SHP77 (cell line): ENCODE data around the gene PHF20.
"Not testable (repeated sequence)": the region's sequence is repeated elsewhere in the genome, so short reads cannot be mapped to it uniquely, and the experiment has no call there.

Experiments
- DNase-seq, 2 experiments: peaks; one replicate each; lab custom pipeline; 2025; lab: John Stamatoyannopoulos, UW

PHF20 gene

DNA sequence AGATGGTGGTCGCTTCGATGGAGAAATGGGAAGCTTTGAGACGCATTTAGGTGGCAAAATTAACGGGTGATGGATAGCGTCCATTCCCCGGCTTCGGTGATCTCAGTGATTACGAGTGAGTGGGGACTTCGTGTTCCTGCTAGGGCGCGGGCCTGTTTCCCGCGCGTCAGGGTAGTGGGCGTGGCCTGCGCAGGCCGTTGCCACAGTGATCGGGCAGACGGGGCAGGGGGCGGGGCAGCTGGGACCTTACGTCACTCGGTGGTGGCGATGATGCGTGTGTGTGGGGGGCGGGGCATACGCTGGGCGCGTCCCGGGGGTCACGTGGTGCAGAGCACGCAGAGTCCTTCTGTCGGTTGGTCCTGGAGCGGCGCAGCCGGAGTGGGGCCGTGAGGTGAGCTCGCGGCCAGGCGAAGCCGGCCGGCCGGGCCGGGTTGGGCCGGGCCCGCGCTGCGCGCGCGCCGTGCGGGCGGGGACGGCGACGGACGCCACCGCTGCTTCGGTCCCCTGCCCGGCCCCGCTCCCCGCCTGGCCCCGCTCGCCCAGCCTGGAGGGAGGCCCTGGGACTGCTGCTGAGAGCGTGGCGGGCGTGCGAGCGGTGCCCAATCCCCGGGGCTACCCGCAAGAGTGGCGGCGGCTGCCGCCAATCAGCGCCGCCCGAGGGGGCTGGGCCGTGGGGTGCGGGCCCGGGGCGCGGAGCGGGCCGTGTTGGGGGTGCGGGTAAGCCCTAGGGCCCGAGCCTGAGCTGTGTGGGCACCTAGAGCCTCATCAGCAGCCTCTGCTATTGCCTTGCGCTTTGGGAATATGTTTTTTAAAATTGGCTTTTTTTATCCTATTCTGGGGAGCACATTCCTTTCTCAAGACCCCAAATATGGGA lies at the start of gene PHF20:
Gene PHF20, plus strand, starts transcription at position 327 of the 874 bp plus-strand sequence. CDS start 29,508 bp downstream, outside the sequence.
- peak; percentile 90 to 93 for DNase-seq

DNA sequence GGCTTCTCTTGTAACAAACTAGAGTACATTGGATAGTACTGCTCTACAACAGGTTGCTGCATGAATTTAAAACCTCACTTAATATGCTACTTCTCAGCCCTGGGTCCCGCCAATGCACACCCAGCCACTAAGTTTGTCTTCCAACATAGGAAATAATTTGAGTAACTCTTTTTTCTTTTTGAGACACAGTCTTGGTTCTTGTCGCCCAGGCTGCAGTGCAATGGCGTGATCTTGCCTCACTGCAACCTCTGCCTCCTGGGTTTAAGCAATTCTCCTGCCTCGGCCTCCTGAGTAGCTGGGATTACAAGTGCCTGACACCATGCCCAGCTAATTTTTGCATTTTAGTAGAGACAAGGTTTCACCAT lies 48.6 kb upstream of the PHF20 start:
- not testable (repeated sequence) for DNase-seq

DNA sequence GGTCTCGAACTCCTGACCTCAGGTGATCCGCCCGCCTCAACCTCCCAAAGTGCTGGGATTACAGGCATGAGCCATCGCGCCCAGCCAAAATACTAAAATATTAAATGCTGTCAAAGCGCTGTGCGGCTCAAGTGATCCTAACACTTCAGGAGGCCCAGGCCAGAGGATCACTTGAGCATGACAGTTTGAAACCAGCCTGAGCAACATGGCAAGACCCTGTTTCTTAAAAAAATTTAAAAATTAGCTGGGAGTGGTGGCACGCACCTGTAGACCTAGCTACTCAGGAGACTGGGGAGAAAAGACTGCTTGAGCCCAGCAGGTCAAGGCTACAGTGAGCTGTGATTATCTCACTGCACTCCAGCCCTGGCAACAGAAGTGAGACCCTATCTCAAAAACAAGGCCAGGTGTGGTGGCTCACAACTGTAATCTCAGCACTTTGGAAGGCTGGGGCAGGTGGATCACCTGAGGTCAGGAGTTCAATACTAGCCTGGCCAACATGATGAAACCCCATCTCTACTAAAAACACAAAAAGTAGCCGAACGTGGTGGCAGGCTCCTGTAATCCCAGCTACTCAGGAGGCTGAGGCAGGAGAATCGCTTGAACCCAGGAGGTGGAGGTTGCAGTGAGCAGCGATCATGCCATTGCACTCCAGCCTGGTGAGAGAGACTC lies 48.0 kb upstream of the PHF20 start:
- not testable (repeated sequence) for DNase-seq

DNA sequence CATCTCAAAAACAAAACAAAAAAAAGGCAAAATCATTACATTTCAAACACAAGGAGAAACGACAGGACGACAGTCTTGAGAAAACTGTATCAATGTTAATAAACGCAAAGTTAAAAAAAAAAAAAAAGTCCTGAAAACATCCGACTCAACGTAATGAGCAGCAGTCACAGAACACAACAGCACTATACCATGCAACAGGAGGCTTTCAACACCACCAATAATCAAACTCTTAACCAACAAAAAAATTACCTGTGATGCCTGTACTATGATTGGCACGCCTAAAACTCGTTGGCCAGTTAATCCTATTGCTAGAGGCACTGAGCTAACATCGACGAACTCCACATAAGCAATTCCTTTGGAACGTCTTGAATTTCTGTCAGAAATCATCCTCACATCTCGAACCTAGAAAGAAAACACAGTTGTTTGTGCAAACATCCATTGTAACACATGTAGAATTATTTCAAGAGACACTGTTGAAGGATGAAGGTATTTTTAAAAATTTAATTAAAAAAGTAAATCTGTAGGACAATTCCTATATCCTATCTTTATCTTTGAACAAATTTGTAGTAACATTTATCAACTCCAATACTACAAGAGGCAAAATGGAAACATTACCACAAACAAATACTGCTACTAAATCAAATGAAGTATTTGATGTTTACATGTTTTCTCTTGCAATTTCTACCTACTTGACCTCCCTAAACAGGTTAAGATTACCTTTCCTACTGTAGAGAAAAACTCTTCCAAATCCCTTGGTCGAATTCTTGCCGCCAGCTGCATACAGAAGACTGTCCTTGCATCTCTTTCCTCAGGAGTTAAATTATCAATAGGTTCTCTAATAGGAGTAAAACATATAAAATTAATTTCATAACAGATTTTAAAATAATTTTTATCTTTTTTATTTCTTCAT lies 47.2 kb upstream of the PHF20 start:
- DNase-seq, result no peak

DNA sequence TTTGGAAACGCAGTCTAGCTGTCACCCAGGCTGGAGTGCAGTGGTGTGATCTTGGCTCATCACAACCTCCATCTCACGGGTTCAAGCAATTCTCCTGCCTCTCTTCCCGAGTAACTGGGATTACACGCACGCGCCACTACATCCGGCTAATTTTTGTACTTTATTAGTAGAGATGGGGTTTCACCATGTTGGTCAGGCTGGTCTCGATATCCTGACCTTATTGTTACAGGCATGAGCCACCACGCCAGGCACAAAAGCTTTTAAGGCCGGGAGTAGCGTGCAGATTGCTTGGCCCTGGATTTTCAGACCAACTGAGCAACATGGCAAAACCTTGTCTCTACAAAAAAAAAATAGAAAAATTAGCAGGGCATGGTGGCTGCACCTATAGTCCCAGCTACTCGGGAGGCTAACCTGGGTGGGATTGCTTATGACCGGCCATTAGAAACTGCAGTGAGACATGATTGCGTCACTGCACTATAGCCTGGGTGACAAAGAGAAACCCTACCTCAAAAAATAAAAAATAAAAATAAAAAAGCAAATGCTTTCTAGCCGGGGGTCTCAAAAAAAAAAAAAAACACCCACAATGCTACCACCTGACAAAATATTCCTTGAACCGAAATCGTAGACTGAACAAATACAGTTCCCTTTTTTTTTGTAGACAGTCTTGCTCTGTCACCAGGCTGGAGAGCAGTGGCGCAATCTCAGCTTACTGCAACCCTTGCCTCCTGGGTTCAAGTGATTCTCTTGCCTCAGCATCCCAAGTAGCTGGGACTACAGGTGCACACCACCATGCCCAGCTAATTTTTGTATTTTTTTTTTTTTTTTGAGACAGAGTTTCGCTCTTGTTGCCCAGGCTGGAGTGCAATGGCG lies 44.7 kb upstream of the PHF20 start:
- no peak for DNase-seq

DNA sequence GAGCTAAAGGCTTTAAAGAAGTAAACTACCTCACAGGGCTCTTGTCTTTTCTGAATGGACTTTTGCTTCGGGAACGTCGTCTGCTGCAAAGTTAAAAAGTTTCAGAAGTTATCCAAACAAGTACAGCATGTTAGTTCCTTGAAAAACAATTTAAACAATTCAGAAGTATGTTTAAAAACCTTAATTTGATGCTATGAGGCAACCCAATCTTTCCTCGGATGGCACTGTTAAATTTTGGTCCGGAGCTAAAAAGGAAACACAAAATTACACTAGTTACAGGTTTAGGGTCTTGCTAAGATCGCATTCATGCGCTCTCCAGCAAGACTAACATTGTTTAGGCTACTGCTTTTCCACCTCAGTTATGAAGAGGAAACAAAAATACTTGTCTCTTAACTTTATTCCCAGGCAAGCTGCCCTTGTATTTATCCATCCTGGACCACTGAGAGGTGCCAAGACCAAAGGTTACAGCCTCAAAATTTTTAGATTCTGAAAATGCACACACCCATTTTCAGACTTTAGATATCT lies 42.5 kb upstream of the PHF20 start:
- DNase-seq, result no peak

DNA sequence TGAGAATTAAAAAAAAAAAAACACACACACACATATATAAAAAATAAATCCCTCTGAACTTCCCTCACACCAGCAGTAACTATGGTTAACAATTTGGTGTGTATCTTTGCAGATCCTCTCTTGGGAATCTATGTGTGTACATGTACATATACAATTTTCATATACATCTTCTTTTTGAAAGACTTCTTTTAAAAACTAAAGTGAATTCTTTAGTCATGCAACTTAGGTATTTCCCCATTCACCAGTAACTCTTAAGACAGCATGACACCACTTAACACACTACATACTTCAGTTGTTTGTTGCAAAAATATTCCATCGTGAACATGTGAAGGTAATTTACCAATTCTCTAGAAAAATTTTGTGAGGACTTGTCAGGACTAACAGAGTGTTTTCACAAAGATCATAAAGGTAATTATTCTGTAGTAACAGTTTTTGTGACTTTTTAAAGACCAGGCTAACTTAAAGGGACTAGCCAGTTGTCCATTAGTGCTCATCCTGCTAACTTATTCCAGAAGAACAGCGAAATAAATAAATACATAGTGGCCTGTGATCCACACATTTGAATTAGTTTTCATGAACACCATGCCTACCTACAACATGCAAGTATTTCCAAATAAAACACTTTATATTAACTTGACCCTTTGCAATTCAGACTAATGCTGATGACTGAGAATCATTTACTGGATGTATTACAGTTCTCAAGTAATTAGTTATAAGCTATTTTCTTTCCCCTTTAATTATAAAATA lies 41.8 kb upstream of the PHF20 start:
- DNase-seq, result no peak

DNA sequence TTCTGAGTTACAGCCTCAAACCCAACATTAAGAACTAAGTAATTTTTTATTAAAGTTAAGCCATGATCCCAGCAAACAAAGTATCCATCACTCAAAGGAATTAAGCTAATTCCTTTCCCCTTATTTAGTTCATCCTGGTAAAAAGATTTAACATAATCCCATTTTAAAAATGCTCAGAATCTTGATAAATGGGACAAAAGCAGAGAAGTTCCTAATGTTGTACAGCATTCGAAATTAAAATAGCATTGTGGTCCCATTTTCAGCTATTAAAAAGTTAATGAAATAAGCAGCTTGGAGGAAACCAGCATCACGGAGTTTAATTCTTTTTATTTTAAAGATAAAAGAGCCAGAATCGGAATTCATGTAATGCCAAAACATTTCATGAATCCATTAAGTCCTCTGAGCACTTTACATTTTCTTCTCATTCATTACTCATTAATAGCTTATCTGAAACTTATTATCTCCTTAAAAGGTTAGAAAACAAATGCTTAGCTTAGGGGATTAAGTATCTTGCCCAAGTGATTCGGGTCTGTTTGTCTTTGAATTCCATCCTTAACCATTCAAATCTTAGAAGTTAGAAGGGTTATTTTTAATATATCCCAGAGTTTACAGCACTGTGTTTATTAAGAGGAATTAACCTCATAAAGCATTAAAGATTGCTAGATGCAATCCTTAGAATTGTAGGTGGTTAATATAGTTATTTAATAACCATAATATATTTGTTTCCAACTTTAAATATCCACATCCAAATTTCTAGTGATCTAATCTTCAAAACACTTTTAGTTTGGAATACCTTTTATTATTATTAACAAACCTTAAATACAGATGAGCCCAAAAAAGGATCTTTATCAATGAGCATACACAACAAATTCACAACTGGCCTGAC lies 41.0 kb upstream of the PHF20 start:
- DNase-seq, result no peak

DNA sequence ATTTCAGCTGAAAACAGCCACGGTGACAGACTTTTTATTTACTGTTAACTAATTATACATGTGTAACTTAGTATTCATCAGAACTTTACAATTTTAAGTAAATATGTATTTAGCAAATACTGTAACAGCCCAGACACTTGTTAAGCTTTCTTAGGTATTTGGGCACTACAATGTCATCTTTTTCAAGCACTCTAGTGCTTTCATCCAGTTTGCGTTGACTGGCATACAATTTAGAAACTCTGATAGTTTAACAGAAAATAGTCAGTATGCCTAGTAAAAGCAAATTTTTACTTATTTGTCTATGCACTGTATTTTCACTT lies 40.4 kb upstream of the PHF20 start:
- no peak for DNase-seq

DNA sequence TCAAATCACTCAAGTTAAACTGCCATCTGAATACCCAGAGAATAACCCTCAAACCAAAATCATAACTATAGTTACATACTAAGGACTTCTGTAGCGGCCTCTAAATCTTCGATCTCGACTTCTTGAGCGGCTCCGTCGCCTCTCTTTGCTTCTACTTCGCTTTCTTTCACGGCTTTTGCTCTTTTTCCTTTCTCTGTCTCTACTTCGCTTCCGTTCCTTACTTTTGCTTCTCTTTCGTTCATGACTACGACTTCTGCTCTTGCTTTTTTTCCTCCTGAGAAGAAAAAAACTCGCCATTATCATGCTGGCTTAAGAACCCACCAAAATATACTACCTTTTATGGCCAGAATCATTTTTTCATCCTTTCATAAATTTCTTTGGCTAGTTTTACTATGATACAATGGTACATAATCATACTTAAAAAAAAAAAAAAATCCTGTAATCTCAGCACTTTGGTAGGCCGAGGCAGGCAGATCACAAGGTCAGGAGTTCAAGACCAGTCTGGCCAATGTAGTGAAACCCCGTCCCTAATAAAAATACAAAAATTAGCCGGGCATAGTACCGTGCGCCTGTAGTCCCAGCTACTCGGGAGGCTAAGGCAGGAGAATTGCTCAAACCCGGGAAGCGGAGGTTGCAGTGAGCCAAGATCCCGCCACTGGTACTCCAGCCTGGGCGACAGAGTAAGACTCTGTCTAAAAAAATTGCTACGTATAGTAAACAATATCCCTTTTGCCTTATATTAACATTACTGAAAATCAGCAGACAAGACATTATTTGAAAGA lies 39.8 kb upstream of the PHF20 start:
- no peak for DNase-seq

DNA sequence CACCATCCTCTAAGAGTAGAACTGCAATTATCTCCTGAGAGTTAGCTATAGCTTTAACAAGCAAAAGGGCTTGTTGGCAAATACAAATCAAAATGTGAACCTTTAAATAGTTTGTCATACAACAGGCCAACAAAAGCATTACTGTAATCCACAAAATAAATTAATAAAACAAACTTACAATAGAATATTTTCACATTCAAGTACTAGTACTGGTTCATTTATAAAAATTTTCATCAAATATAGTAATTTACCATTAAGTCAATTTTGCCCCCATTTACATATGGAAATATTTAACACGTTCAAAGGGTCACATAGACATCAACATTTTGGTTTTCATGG lies 39.2 kb upstream of the PHF20 start:
- no peak for DNase-seq

DNA sequence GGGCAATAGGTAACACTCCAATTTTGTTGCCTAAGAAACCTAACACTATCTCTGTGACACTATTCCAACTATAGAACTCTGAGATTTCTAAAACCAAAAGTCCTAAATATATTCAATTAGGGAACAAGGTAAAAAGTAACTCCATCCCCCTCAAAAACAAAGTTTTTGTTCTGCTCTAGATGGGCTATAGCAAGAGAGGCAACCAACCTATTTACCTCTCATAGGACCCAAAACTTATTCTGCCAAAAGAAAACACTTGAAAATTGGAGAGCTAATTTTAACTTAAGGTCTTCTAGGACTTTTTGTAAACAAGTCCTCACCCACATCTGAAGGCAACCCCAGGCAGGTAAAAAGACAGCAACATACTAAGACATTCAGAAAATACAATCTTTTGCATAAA lies 37.4 kb upstream of the PHF20 start:
- DNase-seq, result no peak

DNA sequence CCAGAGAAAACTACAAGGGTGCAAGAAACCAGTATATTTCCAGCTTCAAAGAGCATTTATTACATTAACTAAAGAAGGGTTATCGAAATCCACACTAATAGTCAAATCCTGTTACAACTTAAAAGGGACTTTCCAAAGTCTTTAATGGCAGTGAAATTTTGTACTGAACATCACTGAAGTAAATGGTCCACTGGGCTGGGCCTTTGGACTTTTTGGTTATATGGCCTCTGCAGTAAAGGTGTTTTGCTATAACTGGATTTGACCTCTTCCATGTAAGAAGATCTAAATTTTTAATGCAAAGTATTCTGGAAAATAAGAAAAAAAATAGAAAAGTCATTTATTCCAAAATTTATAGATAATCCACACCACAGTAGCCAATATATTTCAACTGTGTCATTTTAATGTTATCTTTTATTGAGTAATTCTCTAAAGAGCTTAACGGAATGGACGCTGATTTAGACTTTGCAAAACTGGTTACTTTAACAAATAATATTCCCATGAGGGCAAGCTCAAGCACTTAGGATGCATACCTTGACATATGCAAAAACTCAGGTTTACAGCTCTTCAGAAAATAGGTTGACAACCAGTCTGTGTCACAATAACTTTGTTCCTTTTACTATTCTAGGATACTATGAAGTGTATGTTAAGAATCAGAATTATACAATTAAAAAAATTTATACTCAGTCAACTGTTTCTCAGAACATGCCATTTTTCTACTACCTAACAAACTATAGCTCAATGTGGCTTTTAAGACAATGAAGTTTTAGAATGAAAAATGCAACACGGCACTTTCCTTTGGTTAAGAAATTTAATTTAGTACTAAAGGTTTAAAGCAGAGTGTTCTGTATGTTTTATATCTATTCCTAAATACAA lies 36.8 kb upstream of the PHF20 start:
- no peak for DNase-seq

DNA sequence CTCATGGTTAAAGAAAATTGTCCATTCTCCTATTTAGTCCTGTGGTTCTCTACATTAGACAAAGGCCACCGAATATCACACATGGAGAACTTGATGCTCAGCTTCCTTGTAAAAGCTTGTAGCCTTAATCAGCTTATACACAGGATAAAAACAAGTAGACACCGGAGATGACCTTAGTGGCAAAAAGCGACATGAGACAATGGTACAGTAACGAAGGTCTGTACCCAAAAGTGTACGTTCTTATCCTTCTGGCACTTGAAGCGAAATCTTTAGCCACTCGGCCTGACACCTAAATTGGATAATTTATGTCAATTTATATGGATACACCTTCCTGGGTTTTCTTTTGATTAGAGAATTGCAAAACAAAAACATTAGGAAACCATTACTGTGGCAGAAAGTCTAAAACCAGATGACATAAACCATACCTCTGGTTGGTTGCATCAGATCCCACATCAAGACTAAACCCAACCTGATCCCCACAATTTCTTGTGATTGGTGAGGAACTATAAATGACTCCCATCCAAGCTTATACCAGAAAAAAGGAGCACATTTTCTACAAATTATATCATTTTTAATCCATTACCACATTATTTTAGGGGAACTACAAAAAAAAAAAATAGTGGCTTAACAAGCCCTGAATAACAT lies 35.9 kb upstream of the PHF20 start:
- no peak for DNase-seq

DNA sequence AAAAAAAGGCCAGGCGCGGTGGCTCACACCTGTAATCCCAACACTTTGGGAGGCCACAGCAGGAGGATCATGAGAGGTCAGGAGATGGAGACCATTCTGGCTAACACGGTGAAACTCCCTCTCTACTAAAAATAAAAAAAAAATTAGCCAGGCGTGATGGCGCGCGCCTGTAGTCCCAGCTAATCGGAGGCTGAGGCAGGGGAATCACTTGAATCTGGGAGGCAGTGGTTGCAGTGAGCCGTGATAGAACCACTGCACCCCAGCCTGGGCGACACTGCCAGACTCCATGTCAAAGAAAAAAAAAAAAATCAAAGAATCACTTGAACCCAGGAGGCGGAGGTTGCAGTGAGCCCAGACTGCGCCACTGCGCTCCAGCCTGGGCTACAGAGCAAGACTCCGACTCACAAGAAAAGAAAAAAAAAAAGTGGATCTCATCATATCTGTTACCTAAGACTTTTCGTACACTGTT lies 33.9 kb upstream of the PHF20 start:
- DNase-seq, result no peak

DNA sequence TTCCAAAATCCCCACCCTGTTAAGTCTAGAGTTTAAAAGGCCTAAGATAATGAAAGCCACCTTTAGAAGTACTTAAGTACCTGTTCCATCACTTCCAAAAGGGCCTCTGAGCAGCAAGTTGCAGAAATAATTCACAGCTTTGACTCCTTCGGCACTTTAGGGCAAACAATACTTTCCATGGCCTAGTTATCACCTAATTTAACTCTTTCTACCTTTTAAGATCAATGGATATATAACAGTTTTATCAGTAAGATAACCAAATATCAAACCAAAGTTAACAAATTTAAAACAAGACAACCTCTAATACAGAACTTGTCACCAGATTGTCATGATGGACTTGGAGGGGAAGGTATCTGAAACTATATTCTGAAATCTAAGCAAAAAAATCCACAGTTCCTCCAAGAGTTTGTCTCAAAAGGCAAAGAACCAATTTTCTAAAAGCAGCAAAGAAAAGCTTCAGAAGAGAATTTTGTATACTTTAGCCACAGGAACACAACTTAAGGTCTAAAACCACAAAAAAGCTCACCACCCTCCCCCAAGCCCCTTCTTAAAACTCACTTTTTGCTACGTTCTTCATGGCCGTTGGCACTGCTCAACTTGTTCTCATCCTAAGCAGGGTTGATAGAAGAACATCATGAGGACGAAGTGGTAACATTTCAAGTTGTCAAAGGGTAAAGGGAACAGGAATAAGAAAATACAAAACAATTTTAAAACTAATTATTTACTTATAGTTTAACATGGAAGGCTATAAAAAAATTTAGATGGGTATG lies 33.2 kb upstream of the PHF20 start:
- DNase-seq, result no peak
